H1 (cell line): ENCODE data around the gene RSRC2. TPM values are rescaled to one million over a fixed set of nuclear protein-coding genes. Genes with fewer than 3 reads are reported as not detected.

Source experiments
- CTCF ChIA-PET: fragments of 300-600 bp; sonication (Branson Sonifier 250); formaldehyde crosslinking; loops from one replicate; lab custom pipeline; 2021; ENCODE audit not compliant: partially characterized antibody; lab: Charles Lee
- POLR2A ChIA-PET: fragments of 300-600 bp; sonication (Branson Sonifier 250); formaldehyde crosslinking; loops from one replicate; lab custom pipeline; 2021; ENCODE audit warnings: inconsistent platforms; ENCODE audit not compliant: partially characterized antibody; lab: Charles Lee
- DNase-seq, 2 experiments: peaks; one replicate each; pipeline versions ENCODE4 v3.0.0 to v3.0.0-alpha.2; 2010 to 2022; ENCODE audit warnings: low spot score in 2 of 2, low read depth in 1 of 2, mixed read lengths in 1 of 2
- FAIRE-seq: peaks from 2 replicates; lab custom pipeline; 2011; peaks lifted over from hg19 to GRCh38; lab: Jason Lieb, UNC
- H2AFZ ChIP-seq: 2 replicates; pipeline ENCODE4 v1.8.1; 2012; ENCODE audit warnings: low read length, inconsistent platforms
- H2AK5ac ChIP-seq: 2 replicates; pipeline ENCODE4 v1.6.1; 2013; ENCODE audit warnings: low read depth, low read length
- H2BK120ac ChIP-seq: replicated peaks from 2 replicates; pipeline ENCODE3; 2013; ENCODE audit warnings: low read depth, low read length, inconsistent platforms
- H2BK12ac ChIP-seq: 2 replicates; pipeline ENCODE4 v1.6.1; 2013; ENCODE audit warnings: low read depth, low read length
- H2BK15ac ChIP-seq: 2 replicates; pipeline ENCODE4 v1.6.1; 2013; ENCODE audit warnings: low read length
- H2BK20ac ChIP-seq: 2 replicates; pipeline ENCODE4 v1.6.1; 2013; ENCODE audit warnings: low read length
- H2BK5ac ChIP-seq: 2 replicates; pipeline ENCODE4 v1.6.1; 2013; ENCODE audit warnings: low read depth, low read length
- H3K14ac ChIP-seq: 2 replicates; pipeline ENCODE4 v1.6.1; 2013; ENCODE audit warnings: inconsistent platforms; ENCODE audit not compliant: insufficient read length
- H3K18ac ChIP-seq: 2 replicates; pipeline ENCODE4 v1.6.1; 2013; ENCODE audit warnings: low read length; ENCODE audit errors: extremely low read depth
- H3K23ac ChIP-seq: 2 replicates; pipeline ENCODE4 v1.6.1; 2013; ENCODE audit warnings: inconsistent platforms; ENCODE audit not compliant: insufficient read length
- H3K23me2 ChIP-seq: 2 replicates; pipeline ENCODE4 v1.6.1; 2013; ENCODE audit warnings: low read depth, low read length
- H3K27ac ChIP-seq: 2 replicates; pipeline ENCODE4 v1.6.1; 2011; ENCODE audit warnings: low read depth, low read length, inconsistent platforms
- H3K27me3 ChIP-seq, 4 experiments: replicated peaks in 1 of 4; 1 replicate in 1 of 4; 2 replicates in 3 of 4; pipeline versions ENCODE4 v1.6.1 to v1.8.1; 2011 to 2013; ENCODE audit warnings: low read length in 3 of 4, mild to moderate bottlenecking in 3 of 4, inconsistent platforms in 2 of 4, mixed read lengths in 2 of 4, moderate library complexity in 1 of 4; ENCODE audit not compliant: control insufficient read depth in 3 of 4, insufficient read depth in 3 of 4; ENCODE audit errors: extremely low read depth in 1 of 4
- H3K36me3 ChIP-seq, 4 experiments: 2 replicates each; pipeline versions ENCODE4 v1.6.1 to v1.8.1; 2011 to 2013; ENCODE audit warnings: mild to moderate bottlenecking in 4 of 4, low read length in 3 of 4, moderate library complexity in 2 of 4, control low read depth in 1 of 4, inconsistent platforms in 1 of 4; ENCODE audit not compliant: insufficient read depth in 4 of 4, control insufficient read depth in 2 of 4
- H3K4ac ChIP-seq: replicated peaks from 2 replicates; pipeline ENCODE3; 2013; ENCODE audit warnings: low read length, low read depth, mixed read lengths, inconsistent platforms; ENCODE audit not compliant: insufficient read length
- H3K4me1 ChIP-seq, 4 experiments: replicated peaks in 1 of 4; 1 replicate in 1 of 4; 2 replicates in 3 of 4; pipeline versions ENCODE4 v1.6.1 to v1.8.1; 2011 to 2013; ENCODE audit warnings: low read length in 3 of 4, inconsistent platforms in 2 of 4, mixed read lengths in 1 of 4; ENCODE audit not compliant: insufficient read depth in 4 of 4, control insufficient read depth in 3 of 4
- H3K4me2 ChIP-seq, 2 experiments: 2 replicates each; pipeline versions ENCODE4 v1.6.1 to v1.8.1; 2011 to 2013; ENCODE audit warnings: low read depth in 2 of 2, low read length in 2 of 2, control low read depth in 1 of 2, inconsistent platforms in 1 of 2, mild to moderate bottlenecking in 1 of 2; ENCODE audit not compliant: insufficient read depth in 1 of 2
- H3K4me3 ChIP-seq, 4 experiments: fragments of 200-600, 300-600 bp in 1 of 4; sonication (generic), shearing (Covaris generic), sonication (Bioruptor Twin) in 1 of 4; 2 replicates each; pipeline versions ENCODE4 v1.5.1 to v1.8.1; 2011 to 2016; ENCODE audit warnings: low read length in 4 of 4, low read depth in 3 of 4, control low read depth in 2 of 4, inconsistent platforms in 2 of 4, mild to moderate bottlenecking in 2 of 4, mixed read lengths in 1 of 4, moderate library complexity in 1 of 4; ENCODE audit not compliant: insufficient read depth in 2 of 4; ENCODE audit errors: extremely low read depth in 1 of 4
- H3K56ac ChIP-seq: replicated peaks from 2 replicates; pipeline ENCODE3; 2013; ENCODE audit warnings: low read depth, mild to moderate bottlenecking, mixed read lengths, low read length, inconsistent platforms; ENCODE audit not compliant: insufficient read length
- H3K79me1 ChIP-seq: 2 replicates; pipeline ENCODE4 v1.6.1; 2013; ENCODE audit warnings: low read depth, low read length, control low read depth
- H3K79me2 ChIP-seq, 2 experiments: 2 replicates each; pipeline versions ENCODE4 v1.6.1 to v1.8.1; 2012 to 2013; ENCODE audit warnings: low read length in 2 of 2, mild to moderate bottlenecking in 2 of 2, inconsistent platforms in 1 of 2; ENCODE audit not compliant: insufficient read depth in 2 of 2, control insufficient read depth in 1 of 2
- H3K9ac ChIP-seq, 4 experiments: replicated peaks in 1 of 4; 1 replicate in 1 of 4; 2 replicates in 3 of 4; pipeline versions ENCODE4 v1.6.1 to v1.8.1; 2011 to 2013; ENCODE audit warnings: low read depth in 3 of 4, low read length in 3 of 4, control low read depth in 2 of 4, mild to moderate bottlenecking in 2 of 4, moderate library complexity in 2 of 4, inconsistent platforms in 1 of 4; ENCODE audit errors: extremely low read depth in 1 of 4
- H3K9me3 ChIP-seq, 2 experiments: 2 replicates each; pipeline versions ENCODE4 v1.6.1 to v1.8.1; 2012 to 2013; ENCODE audit warnings: mild to moderate bottlenecking in 2 of 2, moderate library complexity in 2 of 2, control low read depth in 1 of 2, inconsistent platforms in 1 of 2, low read depth in 1 of 2, low read length in 1 of 2, mixed read lengths in 1 of 2; ENCODE audit not compliant: insufficient read depth in 2 of 2
- H4K20me1 ChIP-seq, 2 experiments: replicated peaks in 1 of 2; 2 replicates each; pipeline versions ENCODE3 to v1.8.1; 2011 to 2013; ENCODE audit warnings: inconsistent platforms in 2 of 2, low read length in 2 of 2, mild to moderate bottlenecking in 1 of 2; ENCODE audit not compliant: insufficient read depth in 2 of 2, control insufficient read depth in 1 of 2
- H4K5ac ChIP-seq: 2 replicates; pipeline ENCODE4 v1.6.1; 2013; ENCODE audit warnings: low read length, low read depth, mixed read lengths, inconsistent platforms; ENCODE audit not compliant: insufficient read length
- H4K8ac ChIP-seq: 2 replicates; pipeline ENCODE4 v1.8.0; 2013; ENCODE audit warnings: mild to moderate bottlenecking, moderate library complexity, low read length, inconsistent platforms; ENCODE audit not compliant: insufficient read depth; ENCODE audit errors: extremely low read depth
- H4K91ac ChIP-seq: replicated peaks from 2 replicates; pipeline ENCODE3; 2013; ENCODE audit warnings: low read length, mixed read lengths, inconsistent platforms; ENCODE audit not compliant: insufficient read length
- CBX5 ChIP-seq: fragments of 300-800, 300-1000 bp; sonication (generic); IDR thresholded peaks from 2 replicates; pipeline ENCODE4 v1.7.1; 2016; ENCODE audit warnings: antibody characterized with exemption, low read length, low read depth
- SP4 ChIP-seq: IDR thresholded peaks from 2 replicates; pipeline ENCODE4 v1.6.1; 2012; ENCODE audit warnings: low read length, inconsistent platforms
- YY1 ChIP-seq: IDR thresholded peaks from 2 replicates; pipeline ENCODE4 v1.6.1; 2011; ENCODE audit warnings: low read depth, mild to moderate bottlenecking, low read length
- ZNF274 ChIP-seq: IDR thresholded peaks from 2 replicates; pipeline ENCODE4 v1.7.0; 2012; ENCODE audit warnings: low read length, borderline replicate concordance; ENCODE audit errors: extremely low read depth
- WGBS, 2 experiments: shearing (Covaris generic) in 1 of 2; methylation state at CpG; one replicate each; pipeline versions ENCODE4 v1.1.6 to v1.1.7; 2013 to 2015; ENCODE audit warnings: low lambda C conversion rate in 2 of 2, mixed read lengths in 2 of 2, inconsistent platforms in 1 of 2, low coverage in 1 of 2, missing lambda C conversion rate in 1 of 2; ENCODE audit not compliant: insufficient replicate concordance in 2 of 2, insufficient coverage in 1 of 2, insufficient read length in 1 of 2; ENCODE audit errors: extremely low coverage in 1 of 2, missing lambda C conversion rate in 1 of 2; 5-methylcytosine and 5-hydroxymethylcytosine counted together
- polyA plus RNA-seq, 7 experiments: library from polyadenylated mRNA; depleted of rRNA in 3 of 7; stranded (reverse) in 5 of 7; unstranded in 2 of 7; fragments of >200 nt in 5 of 7; fragments of 200-250 nt in 2 of 7; gene quantifications; 1 replicate in 5 of 7; 2 replicates in 1 of 7; 4 replicates in 1 of 7; pipeline versions ENCODE4 v1.2.1 to v1.2.3, GENCODE V29; 2011 to 2013; ENCODE audit warnings: missing spikeins in 2 of 7, mixed read lengths in 2 of 7
- total RNA-seq: library from RNA; stranded (reverse); fragmentation: NEBNext Ultra II Directional; extraction: Animal tissue kit (Norgen Biotek cat#: 25700); gene quantifications from 2 replicates; pipeline ENCODE4 v1.2.1, GENCODE V29; 2021

The RSRC2 gene
- total and polyA plus RNA-seq, 2 of the 8 experiments (the other 6 are each of a cell fraction or from before 2014, with no cell fraction given): 15.9 to 71.4 TPM

DNA sequence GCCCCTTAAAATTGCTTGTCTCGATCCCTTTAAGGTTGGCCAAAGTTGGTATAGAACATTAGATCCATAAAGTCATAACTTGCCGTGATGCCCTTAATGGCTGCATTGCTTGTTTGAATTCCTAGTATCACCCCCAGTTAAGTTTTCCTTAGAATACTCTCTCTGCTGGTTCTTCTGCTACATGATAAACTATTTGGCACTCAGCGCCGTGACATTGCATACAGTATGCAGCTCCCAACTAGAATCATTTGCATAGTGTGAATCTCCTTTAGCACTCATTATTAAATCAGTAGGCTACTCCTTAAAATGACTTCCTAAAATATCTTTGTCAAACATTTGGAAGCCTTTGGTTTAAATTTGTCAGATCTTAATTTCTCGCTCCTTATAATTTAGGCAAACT lies 42.6 kb upstream of the RSRC2 start:
- no peak overlapping the region for H3K18ac ChIP-seq
- H2BK120ac ChIP-seq: no peak overlapping the region
- no peak overlapping the region for H2BK12ac ChIP-seq
- H3K4me1 ChIP-seq: no peaks in the 10 kb centered on the region
- H4K5ac ChIP-seq: no peak overlapping the region
- H3K9ac ChIP-seq: no peak overlapping the region
- H3K14ac ChIP-seq: no peak overlapping the region
- H2BK5ac ChIP-seq: no peak overlapping the region
- H4K91ac ChIP-seq: no peak overlapping the region
- H3K23me2 ChIP-seq: no peaks in the 10 kb centered on the region
- H4K8ac ChIP-seq: no peak overlapping the region
- DNase-seq (no peak), FAIRE-seq (no peak)
- no peaks in the 10 kb centered on the region for H3K9me3 ChIP-seq
- no peak overlapping the region for H2BK15ac ChIP-seq
- no peak overlapping the region for H2AK5ac ChIP-seq
- no peak overlapping the region for H3K4me2 ChIP-seq
- POLR2A ChIA-PET: interaction anchor here (0.8 to 1.8 kb wide), 4 partner anchors 12 to 68 kb away, joined by 3 to 5 read pairs (median 4); partner anchors contain the start of gene ZCCHC8
- CTCF ChIA-PET: interaction anchor here (1.1 kb wide), 2 partner anchors 20 to 50 kb away, joined by 3 to 4 read pairs; no protein-coding TSS in a partner anchor
- no peak for TF ChIP-seq YY1
- no peak for TF ChIP-seq SP4
- TF ChIP-seq ZNF274: no peak
- TF ChIP-seq CBX5: no peak
- no peak overlapping the region for H2AFZ ChIP-seq
- H3K4ac ChIP-seq: no peak overlapping the region
- no peak overlapping the region for H2BK20ac ChIP-seq
- no peaks in the 10 kb centered on the region for H3K79me2 ChIP-seq
- H3K27ac ChIP-seq: no peak overlapping the region
- no peak overlapping the region for H3K56ac ChIP-seq
- 98% methylated on average over 5 of the region's 5 CpGs; no CpG with 5 or more reads in 1 of the 2 experiments for WGBS, 2 experiments
- H3K79me1 ChIP-seq: no peaks in the 10 kb centered on the region
- H3K23ac ChIP-seq: no peak overlapping the region
- H3K4me3 ChIP-seq: no peak overlapping the region
- no peaks in the 10 kb centered on the region for H3K27me3 ChIP-seq
- H4K20me1 ChIP-seq: no peaks in the 10 kb centered on the region
- peaks cover 15 to 62% (median 38%) of the 10 kb centered on the region in 4 experiments for H3K36me3 ChIP-seq
